Gastrocnemius medialis (tissue), 4 donors: ENCODE results near the gene MED26. TPM values are rescaled to one million over a fixed set of nuclear protein-coding genes. Genes with fewer than 3 reads are reported as not detected.

Experiments
- ATAC-seq, 2 donors: fragments of 150-250 bp; one replicate each; pipeline ENCODE4 v1.9.1; 2016
- DNase-seq, 2 donors: peaks; one replicate each; pipeline ENCODE4 v3.0.0-alpha.2; 2019
- H3K27ac ChIP-seq, 4 donors: fragments of 200-600 bp; sonication (generic); 1 replicate in 1 of 4; 2 replicates in 3 of 4; pipeline ENCODE4 v1.5.1; 2016 to 2018; ENCODE audit warnings: mild to moderate bottlenecking in 2 of 4, moderate library complexity in 1 of 4
- H3K27me3 ChIP-seq, 3 donors: fragments of 200-600 bp; sonication (generic) in 2 of 3; 1 replicate in 1 of 3; 2 replicates in 2 of 3; pipeline versions ENCODE4 v1.5.1 to v1.6.0; 2016 to 2019; ENCODE audit warnings: mild to moderate bottlenecking in 1 of 3, moderate library complexity in 1 of 3
- H3K36me3 ChIP-seq, 2 donors: fragments of 200-600 bp; sonication (generic) in 1 of 2; one replicate each; pipeline ENCODE4 v1.5.1; 2017 to 2018
- H3K4me1 ChIP-seq, 2 donors: fragments of 200-600 bp; sonication (generic) in 1 of 2; one replicate each; pipeline ENCODE4 v1.5.1; 2016 to 2017; ENCODE audit warnings: mild to moderate bottlenecking in 2 of 2
- H3K4me3 ChIP-seq, 4 donors: fragments of 200-600 bp; sonication (generic) in 3 of 4; 1 replicate in 1 of 4; 2 replicates in 3 of 4; pipeline ENCODE4 v1.5.1; 2016 to 2019; ENCODE audit warnings: mild to moderate bottlenecking in 2 of 4
- H3K9me3 ChIP-seq, 3 donors: fragments of 200-600 bp; sonication (generic) in 2 of 3; 1 replicate in 1 of 3; 2 replicates in 2 of 3; pipeline ENCODE4 v1.5.1; 2016 to 2019
- CTCF ChIP-seq, 5 experiments: fragments of 450-650 bp in 3 of 5; fragments of 200-600 bp in 2 of 5; sonication (generic) in 2 of 5; IDR thresholded peaks in 4 of 5; conservative IDR thresholded peaks in 1 of 5; 1 replicate in 4 of 5; 2 replicates in 1 of 5; pipeline ENCODE4 v1.5.1; 2016 to 2019; ENCODE audit warnings: antibody characterized with exemption in 5 of 5, mild to moderate bottlenecking in 3 of 5, moderate library complexity in 3 of 5
- POLR2A ChIP-seq, 2 donors: fragments of 450-650 bp; IDR thresholded peaks; one replicate each; pipeline ENCODE4 v1.6.1; 2017; ENCODE audit warnings: antibody characterized with exemption in 2 of 2, mild to moderate bottlenecking in 2 of 2, moderate library complexity in 2 of 2
- in situ Hi-C, 4 donors: fragments of 200-750 bp; cut with MboI; loops; one replicate each; pipeline versions ENCODE4 v1.15.0 to v1.8.0; 2017; ENCODE audit warnings: low sequenced_read_pairs in 4 of 4
- intact Hi-C: fragments of 100-400 bp; cut with DNase I; formaldehyde crosslinking; loops from one replicate; pipeline ENCODE4 v1.15.1; 2023; ENCODE audit warnings: low total_unique reads
- total RNA-seq, 4 donors: library from RNA; depleted of rRNA; stranded (reverse); fragments of >200 nt; gene quantifications; one replicate each; pipeline versions ENCODE4 v1.1.0 to v1.2.3, GENCODE V29; 2016

MED26 gene
- total RNA-seq, 4 donors from 2014 or later: 5.7 to 15.7 (median 9.4) TPM

GRCh38 chr19:16575282-16575681 lies 52.7 kb downstream of the MED26 start:
- Histone ChIP-seq H3K9me3 (no peaks in the 10 kb centered on the region), H3K36me3 (peaks cover 0 to 17% of the 10 kb centered on the region in 2 donors), H3K4me3 (no peak overlapping the region), H3K27ac (peak overlapping the region; percentile 90 to 97 (median 95)), H3K27me3 (no peaks in the 10 kb centered on the region), H3K4me1 (peaks cover 54 to 69% of the 10 kb centered on the region in 2 donors)
- ATAC-seq (peak; percentile 48 to 55), DNase-seq (peak; percentile 67 to 78)
- intact Hi-C loops: no loop called here
- in situ Hi-C loops: no loop called here
- TF ChIP-seq CTCF (IDR thresholded peaks at IDR 0.05 in 4 of 5, conservative IDR thresholded peaks at IDR 0.05 in 1 of 5) (no peak), POLR2A (IDR thresholded peaks at IDR 0.05) (peak; percentile 34 to 49)

- peak overlapping the region in 3 of 4 donors; percentile 69 to 82 (median 80) for H3K4me3 ChIP-seq
- DNase-seq: no peak
- ATAC-seq: no peak
- intact Hi-C loops: loop anchor here (2.0 kb wide), 2 partner anchors 55 to 87 kb away; partner anchors contain the start of genes MED26, SMIM7 and TMEM38A
- peaks cover 0 to 17% of the 10 kb centered on the region in 2 donors for H3K36me3 ChIP-seq
- H3K27ac ChIP-seq: peak overlapping the region; percentile 90 to 97 (median 95)
- TF ChIP-seq CTCF (IDR thresholded peaks at IDR 0.05 in 4 of 5, conservative IDR thresholded peaks at IDR 0.05 in 1 of 5): no peak
- TF ChIP-seq POLR2A (IDR thresholded peaks at IDR 0.05): no peak
- H3K9me3 ChIP-seq: no peaks in the 10 kb centered on the region
- no peaks in the 10 kb centered on the region for H3K27me3 ChIP-seq
- H3K4me1 ChIP-seq: peaks cover 48 to 60% of the 10 kb centered on the region in 2 donors
- in situ Hi-C loops: loop anchor here in 1 of 4 donors (25.0 kb wide), 1 partner anchor 263 kb away; the partner anchor contains the start of gene SIN3B
These were observed 54.1 kb downstream of the MED26 start for GRCh38 chr19:16573925-16574324.

- intact Hi-C loops: loop anchor here (2.0 kb wide), 2 partner anchors 56 to 88 kb away; partner anchors contain the start of genes MED26, SMIM7 and TMEM38A
- ATAC-seq (no peak), DNase-seq (no peak)
- no peaks in the 10 kb centered on the region for H3K9me3 ChIP-seq
- peaks cover 48 to 60% of the 10 kb centered on the region in 2 donors for H3K4me1 ChIP-seq
- in situ Hi-C loops: loop anchor here in 1 of 4 donors (25.0 kb wide), 1 partner anchor 264 kb away; the partner anchor contains the start of gene SIN3B
- peaks cover 0 to 17% of the 10 kb centered on the region in 2 donors for H3K36me3 ChIP-seq
- no peaks in the 10 kb centered on the region for H3K27me3 ChIP-seq
- H3K4me3 ChIP-seq: peak overlapping the region; percentile 64 to 82 (median 74)
- TF ChIP-seq CTCF (IDR thresholded peaks at IDR 0.05 in 4 of 5, conservative IDR thresholded peaks at IDR 0.05 in 1 of 5): no peak
- TF ChIP-seq POLR2A (IDR thresholded peaks at IDR 0.05): no peak
- peak overlapping the region; percentile 90 to 97 (median 95) for H3K27ac ChIP-seq
These were observed 54.7 kb downstream of the MED26 start for GRCh38 chr19:16573296-16573695.

- in situ Hi-C loops: loop anchor here in 1 of 4 donors (25.0 kb wide), 1 partner anchor 265 kb away; the partner anchor contains the start of gene SIN3B
- Histone ChIP-seq H3K9me3 (no peaks in the 10 kb centered on the region), H3K27ac (peak within 1 kb of the TSS; percentile 90 to 97 (median 95)), H3K4me3 (peak within 1 kb of the TSS; percentile 64 to 82 (median 82)), H3K4me1 (peaks cover 48 to 57% of the 10 kb centered on the region in 2 donors), H3K36me3 (peaks cover 0 to 20% of the 10 kb centered on the region in 2 donors), H3K27me3 (no peaks in the 10 kb centered on the region)
- ATAC-seq (peak; percentile 82 to 88), DNase-seq (peak; percentile 94 to 97)
- TF ChIP-seq CTCF (IDR thresholded peaks at IDR 0.05 in 4 of 5, conservative IDR thresholded peaks at IDR 0.05 in 1 of 5) (no peak), POLR2A (IDR thresholded peaks at IDR 0.05) (peak; percentile 88 to 89)
- intact Hi-C loops: loop anchor here (1.0 to 2.0 kb wide), 3 partner anchors 30 to 88 kb away; partner anchors contain the start of genes CHERP, MED26, SMIM7 and TMEM38A
These were observed 55.4 kb downstream of the MED26 start, which contains the start of gene SLC35E1 for GRCh38 chr19:16572332-16573211. TSS of gene SLC35E1 (minus strand) at chr19:16572415. CDS start at chr19:16572364, 51 bp downstream.
